ENCODE measurements around the gene ZNF583.

DNA sequence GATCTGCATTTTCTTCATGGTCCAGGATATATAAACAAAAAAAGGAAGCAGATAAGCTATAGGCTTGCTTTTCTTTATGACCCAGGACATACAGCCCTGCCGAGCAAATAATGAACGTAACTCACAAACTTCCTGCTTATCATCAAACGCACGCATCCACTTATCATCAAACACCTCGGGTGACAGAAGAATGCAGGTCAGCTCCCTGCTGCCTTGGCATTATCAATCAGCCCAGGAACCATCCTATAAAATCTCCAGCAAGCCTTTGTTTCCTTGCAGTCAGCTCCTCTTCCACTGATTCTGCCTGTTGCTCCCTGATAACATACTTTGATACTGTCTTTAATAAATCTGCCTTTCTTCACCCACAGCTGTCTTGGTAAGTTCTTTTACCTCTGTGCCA, 5.3 kb upstream of the ZNF583 start:
- TF ChIP-seq, protein P1, sequence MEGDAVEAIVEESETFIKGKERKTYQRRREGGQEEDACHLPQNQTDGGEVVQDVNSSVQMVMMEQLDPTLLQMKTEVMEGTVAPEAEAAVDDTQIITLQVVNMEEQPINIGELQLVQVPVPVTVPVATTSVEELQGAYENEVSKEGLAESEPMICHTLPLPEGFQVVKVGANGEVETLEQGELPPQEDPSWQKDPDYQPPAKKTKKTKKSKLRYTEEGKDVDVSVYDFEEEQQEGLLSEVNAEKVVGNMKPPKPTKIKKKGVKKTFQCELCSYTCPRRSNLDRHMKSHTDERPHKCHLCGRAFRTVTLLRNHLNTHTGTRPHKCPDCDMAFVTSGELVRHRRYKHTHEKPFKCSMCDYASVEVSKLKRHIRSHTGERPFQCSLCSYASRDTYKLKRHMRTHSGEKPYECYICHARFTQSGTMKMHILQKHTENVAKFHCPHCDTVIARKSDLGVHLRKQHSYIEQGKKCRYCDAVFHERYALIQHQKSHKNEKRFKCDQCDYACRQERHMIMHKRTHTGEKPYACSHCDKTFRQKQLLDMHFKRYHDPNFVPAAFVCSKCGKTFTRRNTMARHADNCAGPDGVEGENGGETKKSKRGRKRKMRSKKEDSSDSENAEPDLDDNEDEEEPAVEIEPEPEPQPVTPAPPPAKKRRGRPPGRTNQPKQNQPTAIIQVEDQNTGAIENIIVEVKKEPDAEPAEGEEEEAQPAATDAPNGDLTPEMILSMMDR (IDR thresholded peaks at IDR 0.05; ENCODE audit: low read depth, low read length, poor library complexity, severe bottlenecking), result no peak
- no peak for TF ChIP-seq EZH2phosphoT487 (IDR thresholded peaks at IDR 0.05; ENCODE audit: borderline replicate concordance, low read length)
